SKM-1 treated with dmso at 0.1 percent for 144 hours (cell line): ENCODE data around the gene HTD2.

Source experiments
- DNase-seq: peaks from one replicate; lab custom pipeline; 2025; ENCODE audit not compliant: unreplicated experiment; lab: John Stamatoyannopoulos, UW

HTD2 gene

GRCh38 chr3:58355179-58355578, 48.9 kb downstream of the HTD2 start:
- DNase-seq: peak; percentile 55

GRCh38 chr3:58356054-58356453, 49.7 kb downstream of the HTD2 start:
- no peak for DNase-seq

- no peak for DNase-seq
Observed at GRCh38 chr3:58357402-58357801, 51.1 kb downstream of the HTD2 start.

GRCh38 chr3:58358092-58358491, 51.8 kb downstream of the HTD2 start:
- no peak for DNase-seq

- no peak for DNase-seq
Observed at GRCh38 chr3:58358808-58359207, 52.5 kb downstream of the HTD2 start.

- DNase-seq: no peak
Observed at GRCh38 chr3:58359621-58360020, 53.3 kb downstream of the HTD2 start.

GRCh38 chr3:58361866-58362265, 55.5 kb downstream of the HTD2 start:
- no peak for DNase-seq

GRCh38 chr3:58366699-58367098, 60.4 kb downstream of the HTD2 start:
- DNase-seq: no peak

GRCh38 chr3:58369038-58369437, 62.7 kb downstream of the HTD2 start:
- no peak for DNase-seq
